GM12801 (cell line): ENCODE results near the gene CCDC86.

ENCODE experiments used
- TF ChIP-seq, protein P1 (sequence below): IDR thresholded peaks from one replicate; pipeline ENCODE4 v1.5.1; 2011; ENCODE audit warnings: control low read depth; ENCODE audit not compliant: insufficient read length; ENCODE audit errors: extremely low read depth

Gene CCDC86

DNA sequence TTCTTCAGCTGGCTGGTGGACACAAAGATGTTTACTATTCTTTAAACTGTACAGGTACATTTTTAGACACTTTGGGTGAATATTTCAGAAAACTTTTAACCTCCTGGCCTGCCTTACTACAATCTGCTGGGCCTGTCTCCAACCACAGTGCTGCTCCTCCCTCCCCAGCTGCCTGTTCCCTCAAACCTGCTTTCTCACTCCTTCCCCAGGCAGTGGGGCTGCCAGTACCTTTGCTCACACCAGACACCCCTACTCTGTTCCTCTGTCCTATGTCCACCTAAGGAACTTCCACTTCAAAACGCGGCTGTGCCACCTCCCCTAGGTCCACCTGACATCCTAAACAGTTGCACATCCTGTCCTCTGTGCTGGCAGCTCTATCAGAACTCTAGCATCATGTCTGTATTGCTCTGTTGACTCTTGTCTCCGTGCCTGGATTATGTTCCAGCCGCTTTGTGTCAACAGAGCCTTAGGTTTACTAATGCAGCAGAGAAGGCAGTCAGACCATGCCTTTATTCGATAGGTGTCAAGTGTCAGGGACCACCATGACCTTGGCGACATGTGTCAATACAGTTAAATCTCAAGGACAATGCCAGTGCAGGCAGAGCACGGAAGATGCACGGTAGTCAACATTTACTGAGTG is 38.9 kb downstream of the CCDC86 start:
- TF ChIP-seq, protein P1, sequence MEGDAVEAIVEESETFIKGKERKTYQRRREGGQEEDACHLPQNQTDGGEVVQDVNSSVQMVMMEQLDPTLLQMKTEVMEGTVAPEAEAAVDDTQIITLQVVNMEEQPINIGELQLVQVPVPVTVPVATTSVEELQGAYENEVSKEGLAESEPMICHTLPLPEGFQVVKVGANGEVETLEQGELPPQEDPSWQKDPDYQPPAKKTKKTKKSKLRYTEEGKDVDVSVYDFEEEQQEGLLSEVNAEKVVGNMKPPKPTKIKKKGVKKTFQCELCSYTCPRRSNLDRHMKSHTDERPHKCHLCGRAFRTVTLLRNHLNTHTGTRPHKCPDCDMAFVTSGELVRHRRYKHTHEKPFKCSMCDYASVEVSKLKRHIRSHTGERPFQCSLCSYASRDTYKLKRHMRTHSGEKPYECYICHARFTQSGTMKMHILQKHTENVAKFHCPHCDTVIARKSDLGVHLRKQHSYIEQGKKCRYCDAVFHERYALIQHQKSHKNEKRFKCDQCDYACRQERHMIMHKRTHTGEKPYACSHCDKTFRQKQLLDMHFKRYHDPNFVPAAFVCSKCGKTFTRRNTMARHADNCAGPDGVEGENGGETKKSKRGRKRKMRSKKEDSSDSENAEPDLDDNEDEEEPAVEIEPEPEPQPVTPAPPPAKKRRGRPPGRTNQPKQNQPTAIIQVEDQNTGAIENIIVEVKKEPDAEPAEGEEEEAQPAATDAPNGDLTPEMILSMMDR = no peak

DNA sequence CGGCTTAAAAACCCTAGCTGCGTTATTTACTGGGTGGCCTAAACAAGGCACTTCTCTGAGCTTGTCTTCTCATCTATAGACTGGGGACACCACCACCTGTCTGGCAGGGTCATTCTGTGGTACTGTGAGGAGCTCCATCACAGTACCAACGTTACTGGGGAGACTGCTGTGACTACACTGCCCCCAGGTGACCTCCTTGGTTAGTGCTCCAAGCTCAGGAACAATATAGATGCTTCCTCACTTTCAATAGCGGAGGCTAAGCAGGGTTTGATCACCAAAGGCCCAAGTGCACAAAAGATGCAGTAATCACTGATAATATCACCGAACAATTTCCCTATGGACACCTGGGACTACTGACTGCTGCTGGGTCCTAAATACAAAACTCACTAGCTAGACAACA is 45.6 kb downstream of the CCDC86 start:
- TF ChIP-seq, protein P1 = no peak

DNA sequence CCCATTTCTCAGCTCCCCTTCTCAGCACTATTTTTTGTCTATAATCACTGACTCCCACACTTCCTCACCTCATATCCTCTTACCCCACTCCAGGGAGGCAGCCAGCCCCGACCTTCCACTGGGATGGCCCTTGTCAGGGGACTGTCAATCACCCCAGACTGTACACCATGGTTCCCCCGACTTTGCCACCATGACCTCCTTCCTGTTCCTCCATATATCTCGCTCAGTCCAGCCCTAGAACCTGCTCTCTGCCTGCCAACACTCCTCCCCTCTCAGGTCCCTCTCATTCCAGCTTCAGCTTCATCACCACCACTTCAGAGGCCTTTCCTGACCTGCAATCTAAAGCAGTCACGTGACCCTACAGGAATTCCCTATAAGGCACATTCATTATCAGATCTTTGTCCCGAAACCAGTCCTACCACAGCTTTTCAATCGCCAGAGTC is 48.0 kb downstream of the CCDC86 start:
- TF ChIP-seq, protein P1 = no peak

DNA sequence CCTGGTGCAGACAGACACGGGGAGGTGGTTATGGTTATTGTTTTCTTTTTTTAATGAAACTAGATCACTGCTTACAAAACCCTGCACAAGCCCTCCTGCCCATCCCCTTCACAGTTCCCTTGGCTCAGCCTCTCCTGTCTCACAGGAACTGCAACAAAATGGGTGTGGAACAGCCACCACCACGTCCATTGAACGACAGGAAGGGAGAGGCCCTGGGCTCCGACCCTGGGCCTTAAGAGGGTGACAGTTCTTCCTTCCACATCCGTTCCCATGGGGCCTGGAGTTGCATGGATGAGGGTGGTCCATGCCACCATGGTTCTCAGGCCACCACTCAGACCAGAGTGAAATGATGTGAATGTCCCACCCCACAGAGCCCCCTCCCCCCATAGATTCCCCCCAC is 48.8 kb downstream of the CCDC86 start:
- TF ChIP-seq, protein P1 = no peak

DNA sequence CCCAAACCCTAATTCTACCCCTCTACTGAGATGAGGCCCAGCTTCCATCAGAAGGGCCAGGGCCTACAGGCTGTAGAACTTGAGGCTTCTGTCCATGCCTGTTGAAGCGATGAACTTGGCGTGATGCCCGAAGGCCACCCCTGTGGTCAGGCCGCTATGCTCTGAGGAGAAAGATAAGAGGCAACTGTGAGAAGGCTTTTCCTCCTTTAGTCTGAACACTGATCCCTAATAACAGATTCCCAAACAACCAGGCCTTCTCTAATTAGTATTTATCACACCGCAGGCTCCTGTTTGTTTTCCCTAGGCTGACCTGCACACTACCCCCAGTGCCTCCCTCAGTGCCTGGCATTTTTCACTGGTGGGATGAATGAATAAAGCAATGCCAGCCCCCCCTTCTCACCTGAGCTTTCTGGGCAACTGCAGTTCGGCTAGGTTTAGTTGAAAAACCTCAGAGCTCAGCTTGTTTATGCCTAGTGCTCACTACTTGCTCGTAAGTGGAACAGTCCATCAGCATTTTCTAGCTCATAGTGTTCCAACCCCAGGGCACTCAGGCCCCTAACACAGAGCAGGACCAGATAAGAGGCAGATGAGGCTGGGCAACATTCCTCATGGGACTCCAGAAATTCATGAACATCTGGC is 49.3 kb downstream of the CCDC86 start:
- TF ChIP-seq, protein P1 = no peak

DNA sequence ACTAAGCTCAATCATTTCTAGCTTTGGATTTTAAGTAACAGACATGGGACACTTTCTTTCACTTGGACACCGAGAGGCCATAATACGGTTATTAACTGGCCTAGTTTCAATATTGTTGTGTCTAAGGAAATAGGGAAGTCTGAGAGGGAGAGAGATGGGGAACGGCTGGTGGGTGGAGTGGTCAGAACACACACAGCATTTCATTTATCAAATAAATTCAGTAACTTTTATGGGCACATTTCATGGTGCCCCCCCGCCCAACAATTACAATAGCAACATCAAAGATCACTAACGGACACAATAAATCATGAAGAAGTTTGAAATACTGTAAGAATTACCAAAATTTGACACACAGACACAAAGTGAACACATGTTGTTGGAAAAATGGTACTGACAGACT is 53.8 kb downstream of the CCDC86 start:
- TF ChIP-seq, protein P1 = no peak

DNA sequence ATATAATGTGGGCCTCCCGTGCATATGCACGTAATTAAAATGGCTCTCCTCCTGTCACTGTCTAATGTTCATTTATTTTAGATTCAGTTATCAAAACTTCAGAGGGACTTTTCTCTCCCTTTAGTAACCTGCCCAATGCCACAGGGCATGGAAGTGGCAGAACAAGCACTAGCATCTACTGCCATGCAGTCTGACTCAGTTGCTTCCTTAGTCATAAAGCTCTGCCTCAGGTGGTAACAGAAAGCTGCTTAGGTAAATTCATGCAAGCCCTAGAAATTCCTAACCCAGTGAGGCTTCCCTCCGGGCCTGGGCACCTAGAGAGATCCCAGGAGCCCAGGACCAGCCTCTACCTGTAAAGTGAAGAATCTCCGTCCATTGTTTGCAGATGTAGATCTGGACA is 55.6 kb downstream of the CCDC86 start:
- TF ChIP-seq, protein P1 = no peak
